Raji (cell line): ENCODE data around the gene KCNV2.

Experiments used
- POLR2A ChIP-seq: IDR thresholded peaks from 2 replicates; pipeline ENCODE4 v1.6.1; 2011; ENCODE audit warnings: low read depth, low read length, control low read depth; ENCODE audit not compliant: insufficient read depth

KCNV2 gene

DNA sequence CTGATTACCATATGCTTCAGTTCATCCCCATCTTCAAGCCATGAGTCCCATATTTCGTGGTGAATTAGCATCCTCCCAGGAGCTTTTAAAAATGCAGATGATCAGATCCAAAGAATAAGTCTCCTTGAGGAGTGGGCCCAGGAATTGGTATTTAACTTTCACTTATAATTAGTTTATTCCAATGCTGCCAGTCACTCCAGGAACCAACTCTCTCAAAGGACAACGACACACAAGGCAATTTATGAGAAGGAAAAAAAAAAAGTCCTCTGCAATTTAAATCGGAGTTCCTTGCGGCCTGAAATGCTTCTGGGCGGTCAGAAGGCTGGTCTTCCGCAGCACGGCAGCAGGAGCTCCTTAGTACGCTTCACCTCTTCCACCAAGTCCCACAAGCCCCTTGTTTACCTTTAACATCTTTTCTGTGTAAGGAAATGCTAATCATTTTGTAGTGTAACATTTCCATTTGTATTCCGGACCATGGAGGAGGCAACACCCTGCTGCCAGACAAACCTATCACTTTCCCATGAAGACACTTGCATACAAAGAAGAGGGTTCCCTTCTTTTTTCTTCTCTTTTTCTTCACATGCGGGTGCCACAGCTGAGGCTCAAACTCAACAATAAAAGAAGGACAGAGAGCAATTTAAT is 16.3 kb upstream of the KCNV2 start:
- TF ChIP-seq POLR2A, result no peak

DNA sequence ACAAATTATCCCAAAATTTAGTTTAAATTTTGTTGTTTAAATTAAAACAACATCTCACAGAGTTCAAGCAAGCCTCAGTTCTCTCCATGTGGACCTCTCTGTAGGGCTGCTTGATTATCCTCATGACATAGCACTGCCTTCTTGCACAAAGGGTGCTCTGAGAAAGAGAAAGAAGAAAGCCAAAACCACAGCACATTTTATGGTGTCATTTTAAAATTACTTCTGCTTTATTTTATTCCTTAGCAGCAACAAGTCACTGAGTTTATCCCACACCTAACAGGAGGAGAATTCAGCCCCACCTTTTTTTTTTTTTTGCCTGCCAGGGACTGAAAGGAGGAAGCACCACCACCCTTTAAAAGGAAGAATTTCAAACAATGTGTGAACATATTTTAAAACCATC is 12.8 kb upstream of the KCNV2 start:
- TF ChIP-seq POLR2A, result no peak

DNA sequence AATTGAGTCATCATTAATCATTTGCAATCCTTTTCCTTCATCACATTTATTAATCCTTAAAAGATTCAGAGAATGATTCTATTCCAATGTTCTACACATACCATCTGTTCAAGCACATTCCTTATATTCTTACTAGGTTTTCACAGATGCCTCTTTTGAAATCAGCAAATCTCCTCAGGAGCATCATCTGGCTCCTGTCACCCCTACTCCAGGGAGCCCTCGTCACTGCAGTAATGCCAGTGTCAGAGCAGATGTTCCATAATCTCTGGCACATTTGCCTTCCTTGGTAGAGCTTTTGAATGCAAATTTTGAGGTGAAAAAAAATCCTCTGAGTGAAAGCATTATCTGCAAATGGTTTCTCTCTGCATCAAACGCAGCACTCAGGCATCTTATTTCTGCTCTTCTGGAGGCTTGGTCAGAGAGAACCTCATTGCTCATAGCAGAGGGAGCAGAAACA is 7.6 kb upstream of the KCNV2 start:
- TF ChIP-seq POLR2A, result no peak

DNA sequence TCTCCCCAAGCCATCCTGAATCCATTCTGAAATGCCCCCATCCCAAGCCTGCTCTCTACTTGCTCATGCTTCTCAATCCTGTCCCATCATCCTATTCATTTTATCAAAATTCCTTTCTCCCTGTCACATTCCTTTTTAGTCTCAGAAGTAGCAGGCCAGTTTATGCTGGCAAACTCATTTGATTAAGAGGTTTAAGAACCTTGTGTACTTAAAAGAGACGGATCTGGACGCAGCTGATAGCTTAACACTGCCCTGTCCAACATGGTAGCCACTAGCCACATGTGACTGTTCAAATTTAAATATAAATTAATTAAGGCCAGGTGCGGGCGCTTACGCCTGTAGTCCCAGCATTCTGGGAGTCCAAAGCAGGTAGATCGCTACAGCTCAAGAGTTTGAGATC is 5.6 kb upstream of the KCNV2 start:
- no peak for TF ChIP-seq POLR2A

DNA sequence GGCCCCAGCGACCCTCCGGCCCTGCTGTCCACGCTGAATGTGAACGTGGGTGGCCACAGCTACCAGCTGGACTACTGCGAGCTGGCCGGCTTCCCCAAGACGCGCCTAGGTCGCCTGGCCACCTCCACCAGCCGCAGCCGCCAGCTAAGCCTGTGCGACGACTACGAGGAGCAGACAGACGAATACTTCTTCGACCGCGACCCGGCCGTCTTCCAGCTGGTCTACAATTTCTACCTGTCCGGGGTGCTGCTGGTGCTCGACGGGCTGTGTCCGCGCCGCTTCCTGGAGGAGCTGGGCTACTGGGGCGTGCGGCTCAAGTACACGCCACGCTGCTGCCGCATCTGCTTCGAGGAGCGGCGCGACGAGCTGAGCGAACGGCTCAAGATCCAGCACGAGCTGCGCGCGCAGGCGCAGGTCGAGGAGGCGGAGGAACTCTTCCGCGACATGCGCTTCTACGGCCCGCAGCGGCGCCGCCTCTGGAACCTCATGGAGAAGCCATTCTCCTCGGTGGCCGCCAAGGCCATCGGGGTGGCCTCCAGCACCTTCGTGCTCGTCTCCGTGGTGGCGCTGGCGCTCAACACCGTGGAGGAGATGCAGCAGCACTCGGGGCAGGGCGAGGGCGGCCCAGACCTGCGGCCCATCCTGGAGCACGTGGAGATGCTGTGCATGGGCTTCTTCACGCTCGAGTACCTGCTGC is 839 bp downstream of the KCNV2 start:
- no peak for TF ChIP-seq POLR2A

DNA sequence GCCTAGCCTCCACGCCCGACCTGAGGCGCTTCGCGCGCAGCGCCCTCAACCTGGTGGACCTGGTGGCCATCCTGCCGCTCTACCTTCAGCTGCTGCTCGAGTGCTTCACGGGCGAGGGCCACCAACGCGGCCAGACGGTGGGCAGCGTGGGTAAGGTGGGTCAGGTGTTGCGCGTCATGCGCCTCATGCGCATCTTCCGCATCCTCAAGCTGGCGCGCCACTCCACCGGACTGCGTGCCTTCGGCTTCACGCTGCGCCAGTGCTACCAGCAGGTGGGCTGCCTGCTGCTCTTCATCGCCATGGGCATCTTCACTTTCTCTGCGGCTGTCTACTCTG is 1.4 kb downstream of the KCNV2 start:
- TF ChIP-seq POLR2A, result no peak

DNA sequence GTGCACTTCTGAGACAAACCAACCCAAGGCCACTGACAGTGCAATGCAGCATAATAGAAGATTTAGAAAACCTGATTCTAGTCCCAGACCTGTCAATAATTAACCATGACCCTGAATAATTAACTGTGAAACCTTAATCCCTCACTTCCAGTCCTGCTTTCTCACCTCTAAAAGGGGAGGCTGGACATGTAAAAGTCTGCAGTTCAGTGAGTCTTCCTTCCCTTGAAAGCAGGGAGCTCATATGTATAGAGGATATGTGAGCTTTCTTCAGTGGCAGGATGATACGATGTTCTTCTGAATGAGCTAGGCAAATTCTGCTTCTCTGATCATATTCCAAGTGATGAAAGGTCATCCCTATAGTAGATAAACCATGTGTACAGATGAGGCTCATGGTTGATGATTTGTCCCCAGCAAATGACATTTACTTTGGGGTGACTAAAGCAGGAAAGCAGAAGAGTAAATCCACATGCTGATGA is 2.9 kb downstream of the KCNV2 start:
- no peak for TF ChIP-seq POLR2A

DNA sequence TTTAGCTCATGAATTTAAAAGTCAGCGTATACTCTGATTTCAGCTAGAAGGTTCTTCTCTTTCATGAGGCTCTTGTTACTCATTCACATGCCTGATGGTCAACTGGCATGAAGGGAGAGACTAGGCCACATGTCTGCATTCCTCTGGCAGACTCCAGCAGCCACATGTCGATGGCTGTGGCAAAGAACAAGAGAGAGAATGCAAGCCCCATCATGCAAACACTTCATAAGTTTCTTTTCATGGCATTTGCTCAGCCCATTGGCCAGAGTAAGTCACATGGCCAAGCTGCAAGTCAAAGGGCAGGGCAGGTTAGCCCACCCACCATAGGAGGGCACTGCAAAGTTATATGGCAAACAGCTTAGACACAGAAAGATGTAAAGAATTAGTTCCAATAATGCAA is 5.4 kb downstream of the KCNV2 start:
- TF ChIP-seq POLR2A, result no peak

DNA sequence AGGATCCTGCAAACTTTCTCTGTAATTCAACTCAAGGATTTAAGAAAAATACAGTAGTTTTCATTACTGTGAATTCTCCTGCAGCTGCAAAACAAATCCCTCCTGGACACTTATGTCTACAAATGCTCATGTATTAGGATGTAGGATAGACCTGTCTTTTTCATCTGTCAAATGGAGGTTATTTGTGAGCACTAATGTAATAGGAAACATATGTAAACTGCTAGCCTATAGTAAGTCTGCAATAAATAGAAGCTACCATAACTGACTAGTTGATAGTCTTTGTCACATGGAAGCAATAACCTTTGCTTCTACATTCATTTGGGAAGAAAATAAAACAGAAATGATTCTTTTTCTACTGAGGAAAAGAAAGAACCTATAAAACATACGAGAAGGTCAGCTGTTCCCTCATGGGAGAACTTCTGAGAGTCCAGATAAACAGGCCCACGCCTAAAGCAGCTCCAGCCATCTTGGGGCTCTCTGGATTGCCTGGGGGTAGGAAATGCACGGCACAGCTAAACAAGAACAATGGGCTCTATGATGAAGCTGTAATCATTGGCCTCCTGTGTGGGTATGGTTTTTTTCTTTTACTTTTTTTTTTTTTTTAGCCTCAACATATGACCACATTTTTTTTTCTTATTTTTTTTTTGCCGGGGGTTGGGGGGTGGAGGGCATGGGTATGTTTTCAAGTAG is 6.2 kb downstream of the KCNV2 start:
- no peak for TF ChIP-seq POLR2A

DNA sequence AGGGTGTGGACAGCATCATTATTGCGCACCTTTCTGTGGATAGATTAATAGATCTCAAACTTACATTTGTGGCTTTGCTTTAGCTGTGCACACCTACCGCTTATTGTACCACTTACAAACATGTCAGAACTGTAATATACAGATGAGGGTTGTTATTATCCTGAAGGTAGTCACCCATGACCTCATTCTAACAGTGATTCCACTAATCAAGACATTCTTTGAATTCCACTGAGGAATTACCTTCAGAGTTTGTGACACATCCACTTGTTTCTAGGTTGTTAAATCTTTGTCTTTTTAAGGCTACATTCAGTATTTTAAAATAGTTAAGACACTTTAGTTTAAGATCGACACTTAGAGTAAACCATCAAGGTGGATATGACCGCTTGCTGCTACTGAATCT is 7.8 kb downstream of the KCNV2 start:
- TF ChIP-seq POLR2A, result no peak

DNA sequence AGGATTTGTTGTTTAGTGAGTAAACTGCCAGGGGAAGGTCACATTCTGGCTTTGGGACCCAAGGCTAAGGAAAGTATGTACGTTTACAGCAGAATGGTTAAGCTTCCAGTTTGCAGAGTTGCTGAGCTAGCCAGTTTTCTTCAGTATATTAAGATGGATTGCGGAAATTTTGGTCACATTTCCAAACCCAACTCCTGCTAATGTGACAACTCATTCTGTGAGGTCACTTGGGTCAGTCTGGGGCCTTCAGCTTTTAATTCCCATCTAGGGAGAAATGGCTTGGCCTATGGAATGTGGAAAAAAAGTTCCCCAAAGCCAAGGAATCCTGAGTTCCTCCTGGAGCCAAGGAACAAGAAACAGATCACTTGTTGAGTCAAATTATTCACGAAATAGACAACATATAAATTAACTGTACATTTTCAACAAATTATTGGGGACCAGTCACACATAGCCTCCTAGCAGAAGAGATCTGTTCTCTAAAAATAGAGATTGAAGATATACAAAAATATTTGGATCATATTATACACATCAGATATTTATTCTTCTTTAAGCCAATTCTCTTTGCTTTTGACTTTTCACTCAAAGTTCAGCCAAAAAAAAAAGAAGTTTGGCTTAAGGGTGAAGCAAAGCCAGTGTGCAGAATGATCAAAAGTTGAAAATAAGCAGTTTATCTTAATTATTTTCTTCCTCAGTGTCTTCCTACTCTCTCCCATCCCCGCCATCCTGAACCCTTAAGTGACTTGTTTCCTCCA is 8.8 kb downstream of the KCNV2 start:
- no peak for TF ChIP-seq POLR2A

DNA sequence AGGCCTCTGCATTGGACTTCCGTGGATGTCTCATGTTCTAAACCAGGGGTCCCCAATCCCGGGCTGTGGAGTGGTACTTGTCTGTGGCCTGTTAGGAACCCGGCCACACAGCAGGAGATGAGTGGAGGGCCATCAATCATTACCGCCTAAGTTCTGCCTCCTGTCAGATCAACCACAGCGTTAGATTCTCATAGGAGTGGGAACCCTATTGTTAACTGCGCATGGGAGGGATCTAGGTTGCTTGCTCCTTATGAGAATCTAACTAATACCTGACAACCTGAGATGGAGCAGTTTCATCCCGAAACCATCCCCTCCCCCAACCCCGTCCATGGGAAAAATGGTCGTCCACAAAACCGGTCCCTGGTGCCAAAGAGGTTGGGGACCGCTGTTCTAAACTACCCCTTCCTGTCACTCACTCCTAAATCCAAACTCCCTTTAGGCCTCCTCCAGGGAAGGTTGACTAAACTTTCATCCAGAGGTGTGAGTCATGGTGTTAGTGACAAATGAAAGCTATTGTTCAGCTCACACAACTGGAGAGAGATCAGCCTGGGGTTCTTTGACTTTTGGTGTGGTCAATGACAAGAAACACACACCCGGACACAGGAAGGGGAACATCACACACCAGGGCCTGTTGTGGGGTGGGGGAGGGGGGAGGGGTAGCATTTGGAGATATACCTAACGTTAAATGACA is 9.5 kb downstream of the KCNV2 start:
- no peak for TF ChIP-seq POLR2A

DNA sequence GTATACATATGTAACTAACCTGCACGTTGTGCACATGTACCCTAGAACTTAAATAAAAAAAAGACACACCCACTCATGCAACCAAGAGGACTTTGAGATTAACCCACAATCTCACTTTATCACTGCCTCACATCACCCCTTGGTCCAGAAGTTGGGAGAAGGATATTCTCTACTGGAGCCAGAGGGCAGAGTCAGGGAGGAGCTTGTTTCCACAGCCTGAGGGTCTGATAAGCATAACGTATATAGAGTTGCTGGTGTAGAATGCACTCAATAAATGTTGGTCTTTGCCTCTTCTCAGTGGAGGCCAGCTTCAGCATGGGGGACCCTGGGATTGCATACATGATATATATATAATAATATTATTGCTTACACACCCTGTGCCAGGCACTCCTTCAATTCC is 10.1 kb downstream of the KCNV2 start:
- no peak for TF ChIP-seq POLR2A

DNA sequence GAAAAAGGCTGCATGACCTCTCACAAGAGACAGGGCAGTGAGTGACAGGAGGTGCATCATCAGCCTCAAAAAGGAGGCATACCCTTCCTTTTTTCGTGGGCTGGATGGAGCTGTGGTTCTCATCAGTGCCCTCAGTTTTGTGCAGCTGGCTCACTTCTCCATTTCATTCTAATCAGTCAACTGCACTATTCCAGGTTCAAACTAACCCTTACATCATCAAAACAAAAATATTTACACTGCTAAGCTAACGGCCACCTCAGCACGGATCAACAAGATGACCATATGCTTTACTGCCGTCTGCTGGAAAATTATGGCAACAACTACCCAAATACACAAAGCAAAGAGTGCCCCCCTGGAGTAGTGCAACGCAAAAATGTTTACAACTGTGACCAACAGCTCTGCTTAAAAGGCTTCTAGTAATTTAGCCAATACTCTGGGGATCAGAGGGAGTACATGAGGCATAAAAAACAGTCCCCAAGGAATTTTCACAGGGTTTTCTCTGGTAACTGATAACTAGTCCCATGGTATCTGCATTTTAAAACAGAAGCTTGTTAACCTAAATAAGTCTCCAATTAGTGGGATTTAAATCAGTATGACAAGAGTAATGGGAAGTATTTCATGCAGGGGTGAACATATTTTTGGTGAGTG is 10.8 kb downstream of the KCNV2 start:
- TF ChIP-seq POLR2A, result no peak
